Effector CD8-positive, alpha-beta T cell (primary cell): ENCODE results near the gene PBX3.

Source experiments
- DNase-seq: peaks from one replicate; lab custom pipeline; 2025; lab: John Stamatoyannopoulos, UW

PBX3 gene

GRCh38 chr9:125995706-125996105 lies 248.5 kb downstream of the PBX3 start:
- no peak for DNase-seq

GRCh38 chr9:125996791-125997190 lies 249.6 kb downstream of the PBX3 start:
- DNase-seq: no peak

GRCh38 chr9:125997196-125997823 lies 250.1 kb downstream of the PBX3 start:
- DNase-seq: no peak

- DNase-seq: no peak
These were observed 251.8 kb downstream of the PBX3 start for GRCh38 chr9:125998837-125999503.

DNA sequence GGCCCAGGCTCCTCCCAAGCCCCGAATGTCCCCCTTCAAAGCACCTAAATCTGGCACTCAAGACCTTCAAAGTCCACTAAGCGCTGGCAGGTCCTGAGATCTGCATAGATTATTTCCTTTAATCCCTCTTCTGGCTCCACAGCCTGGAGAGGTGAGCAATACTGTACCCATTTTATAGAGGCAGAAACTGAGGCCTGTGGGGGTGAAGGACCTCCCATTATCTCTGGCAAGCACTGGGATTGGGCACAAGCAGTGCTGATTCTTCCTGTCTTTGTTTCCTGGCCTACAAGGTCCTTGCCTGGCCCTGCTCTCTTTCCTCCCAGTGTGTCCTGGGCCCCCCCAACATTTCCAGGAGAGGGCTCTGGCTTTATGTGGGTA lies 252.3 kb downstream of the PBX3 start:
- DNase-seq: no peak

GRCh38 chr9:126000256-126000655 lies 253.1 kb downstream of the PBX3 start:
- DNase-seq: no peak

DNA sequence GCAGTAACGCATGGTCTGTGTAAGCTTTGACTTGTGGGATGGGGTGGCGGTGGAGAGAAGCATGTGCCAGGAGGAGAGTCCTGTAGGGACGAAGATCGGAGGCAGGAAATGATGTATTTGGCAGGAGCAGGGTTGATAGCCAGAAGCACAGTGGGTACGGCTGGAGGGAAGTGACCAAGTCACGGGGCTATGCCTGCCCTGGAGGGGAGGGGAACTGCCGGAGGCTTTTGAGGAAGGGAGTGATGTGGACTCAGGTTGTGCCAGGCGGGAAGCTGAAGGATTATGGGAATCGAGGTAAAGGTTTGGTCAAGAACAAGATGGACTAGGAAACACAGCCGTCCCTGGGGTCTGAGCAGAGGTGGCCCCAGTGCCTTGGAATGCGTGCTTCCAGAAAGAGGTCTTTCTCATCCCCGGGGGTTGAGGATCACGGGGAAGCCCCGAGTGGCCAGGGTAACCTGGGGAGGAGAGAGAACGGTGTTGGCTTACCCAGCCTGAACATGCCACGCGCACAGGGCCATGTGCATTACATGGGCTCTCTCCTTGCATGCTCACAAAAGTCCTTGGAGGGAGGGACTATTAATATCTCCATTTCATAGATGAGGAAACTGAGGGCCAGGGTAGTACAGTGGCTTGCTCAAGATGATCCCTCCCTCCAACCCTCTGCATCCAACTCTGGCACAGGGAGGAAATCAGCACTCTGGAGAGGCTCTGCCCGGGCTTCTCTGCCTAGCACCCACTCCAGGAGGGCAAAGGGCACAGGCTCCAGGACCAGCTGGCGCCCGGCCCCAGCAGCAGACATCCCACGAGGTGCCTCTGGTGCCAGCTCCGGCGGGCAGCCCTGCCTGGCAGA lies 253.8 kb downstream of the PBX3 start:
- no peak for DNase-seq

DNA sequence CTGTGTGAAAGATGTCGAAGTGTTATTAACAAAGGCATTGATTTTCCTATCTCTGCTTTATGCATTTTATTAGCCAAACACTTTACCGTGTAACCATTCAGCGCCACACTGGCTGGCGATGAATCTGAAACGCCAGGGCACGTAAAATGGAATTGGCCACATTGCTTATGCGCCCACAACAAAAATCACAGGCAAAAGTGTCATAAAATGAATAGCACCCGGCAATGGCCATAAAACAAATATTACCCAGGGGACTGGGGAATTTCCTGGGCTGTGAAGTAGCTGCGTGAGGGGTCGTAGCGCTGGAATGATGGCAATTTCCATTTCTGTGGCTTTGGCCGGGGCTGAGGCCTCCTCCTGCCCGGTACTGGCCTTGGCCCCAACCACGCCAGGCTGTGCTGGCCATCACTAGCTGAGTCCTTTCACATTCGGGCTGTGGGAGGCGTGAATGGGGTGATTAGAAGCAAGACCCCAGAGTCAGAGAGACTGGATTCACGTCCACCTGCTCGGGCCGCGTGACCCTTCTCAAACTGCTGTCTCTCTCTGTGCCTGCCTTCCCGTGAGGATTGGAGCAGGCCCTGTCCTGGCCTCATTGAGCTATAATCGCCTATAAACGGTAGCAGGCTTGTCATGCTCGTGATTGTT lies 254.5 kb downstream of the PBX3 start:
- no peak for DNase-seq

DNA sequence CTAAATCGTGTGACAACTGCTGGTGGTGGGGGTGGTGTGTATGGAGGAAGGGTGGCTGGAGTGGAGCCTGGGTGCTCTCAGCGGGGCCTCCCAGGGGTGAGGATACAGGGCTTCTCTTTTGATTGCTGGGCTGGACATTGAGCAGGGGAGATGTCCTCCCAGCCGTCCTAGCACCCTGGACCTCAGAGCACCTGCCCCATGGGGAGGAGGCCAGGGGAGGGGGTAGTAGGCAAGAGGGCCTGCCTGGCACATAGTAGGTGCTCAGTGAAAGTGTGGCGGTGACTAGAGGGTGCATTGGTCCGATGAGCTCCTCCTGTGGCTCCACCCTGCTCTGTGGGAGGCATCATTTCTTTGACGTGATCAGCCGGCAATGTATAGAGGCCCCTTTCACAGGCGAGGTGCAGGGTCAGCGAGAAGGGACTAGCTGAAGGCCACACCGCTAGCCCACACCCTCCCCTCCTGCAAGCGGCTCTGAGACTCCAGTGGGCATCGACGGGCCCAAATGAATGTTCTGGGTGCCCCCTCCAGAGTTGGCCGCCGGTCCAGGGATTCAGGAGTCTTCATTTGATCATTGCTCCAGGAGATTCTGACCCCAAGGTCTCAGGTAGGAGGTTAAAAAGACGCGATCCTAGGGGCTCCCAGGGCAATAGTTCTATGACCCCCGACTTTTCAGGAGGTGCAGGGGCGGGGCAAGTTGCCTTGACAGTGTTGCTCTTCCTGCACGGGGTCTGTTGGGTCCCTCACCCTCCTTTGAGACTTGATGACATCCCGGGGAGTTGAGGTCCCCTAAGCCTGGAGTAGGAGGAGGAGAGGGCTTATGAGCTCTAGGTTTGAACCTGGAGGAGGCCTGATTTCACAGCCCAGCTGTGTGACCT lies 255.5 kb downstream of the PBX3 start:
- DNase-seq: no peak

DNA sequence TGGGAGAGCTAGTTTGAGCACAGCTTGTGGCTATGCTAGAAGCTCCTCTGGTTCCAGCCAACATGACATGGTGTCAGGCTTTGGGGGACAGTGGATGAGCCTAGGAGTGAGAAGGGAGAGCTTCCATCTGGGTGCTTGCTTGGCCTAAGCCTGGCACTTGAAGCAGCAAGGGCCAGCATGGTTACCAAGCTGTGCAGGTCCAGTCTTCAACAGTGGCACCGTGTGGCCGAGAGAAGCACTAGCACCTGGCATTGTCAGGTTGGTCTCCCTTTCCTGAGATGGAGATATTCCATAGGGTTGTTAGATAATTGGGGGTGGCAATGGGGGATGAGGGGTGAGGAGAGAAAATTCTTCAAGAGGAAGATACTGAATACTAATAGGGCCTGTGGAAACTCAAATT lies 261.9 kb downstream of the PBX3 start:
- DNase-seq: no peak

- no peak for DNase-seq
These were observed 267.6 kb downstream of the PBX3 start for GRCh38 chr9:126014726-126015125.

DNA sequence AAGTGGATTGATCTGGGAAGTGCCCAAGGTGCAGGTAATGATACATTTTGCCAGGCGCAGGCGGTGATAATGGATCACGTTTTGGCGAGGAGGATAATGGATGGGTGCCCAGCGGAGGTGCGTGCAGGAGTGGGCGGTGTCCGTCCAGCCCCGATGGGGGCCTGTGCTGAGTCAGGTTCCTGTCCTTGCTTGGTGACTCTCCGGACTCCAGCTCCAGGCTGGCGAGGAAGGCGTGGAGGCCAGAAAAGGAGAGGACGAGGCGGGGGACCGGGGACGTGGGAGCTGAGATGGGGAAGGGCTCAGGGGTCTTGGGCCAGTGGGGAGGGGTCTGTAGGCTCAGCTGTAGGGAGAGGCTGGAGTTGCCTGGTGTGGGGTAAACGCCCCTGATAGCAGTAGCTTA lies 268.3 kb downstream of the PBX3 start:
- no peak for DNase-seq

DNA sequence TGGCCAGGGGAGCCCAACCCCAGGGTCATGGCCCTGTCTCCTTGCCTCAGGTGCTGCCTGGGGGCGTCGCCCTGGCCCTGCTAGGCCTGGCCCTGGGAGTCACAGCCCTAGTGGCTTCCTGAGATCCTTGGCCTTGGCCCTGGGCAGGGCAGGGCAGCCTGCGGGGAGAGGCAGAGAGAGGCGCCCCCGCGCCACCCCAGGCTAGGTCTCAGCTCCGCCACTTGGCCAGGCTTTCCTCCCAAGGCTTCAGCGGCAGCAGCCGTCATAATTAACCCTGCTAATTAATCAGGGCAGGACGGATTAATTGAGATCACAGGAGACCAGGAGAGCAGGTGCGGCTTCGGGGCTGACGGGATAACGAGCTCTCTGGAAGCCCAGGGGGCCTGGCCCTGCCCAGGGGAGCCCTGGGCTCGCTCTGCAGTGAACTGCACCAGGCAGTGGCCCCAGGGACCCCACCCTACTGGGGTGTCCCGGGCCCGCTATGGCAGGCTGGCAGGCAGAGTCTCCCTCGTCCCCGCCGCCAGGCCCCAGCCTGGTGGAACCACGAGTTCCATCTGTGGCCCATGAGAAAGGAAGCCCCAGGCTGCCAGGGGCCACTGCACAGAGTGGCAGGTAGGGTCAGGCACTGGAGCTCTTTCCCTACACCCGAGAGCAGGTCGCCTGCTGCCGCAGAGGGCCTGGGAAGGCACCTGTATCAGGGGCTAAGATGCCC lies 269.6 kb downstream of the PBX3 start:
- no peak for DNase-seq
